ENCODE measurements around the gene TRANK1. TPM values are rescaled to one million over a fixed set of nuclear protein-coding genes. Genes with fewer than 3 reads are reported as not detected.
"Not testable (repeated sequence)": the region's sequence is repeated elsewhere in the genome, so short reads cannot be mapped to it uniquely, and the experiment has no call there.

The TRANK1 gene
- total RNA-seq, 2 experiments from 2014 or later: 3.6 to 4.0 TPM

GRCh38 chr3:36926292-36926897 lies 18.5 kb downstream of the TRANK1 start:
- ChIA-PET POLR2A (no interaction called here), CTCF (no interaction called here)

- POLR2A ChIA-PET: no interaction called here
Observed at GRCh38 chr3:36924744-36925521, 19.9 kb downstream of the TRANK1 start.

GRCh38 chr3:36923981-36924743 lies 20.7 kb downstream of the TRANK1 start:
- CTCF ChIA-PET: interaction anchor here (1.2 to 1.8 kb wide), 3 partner anchors 18 to 55 kb away, joined by 3 to 4 read pairs (median 3); partner anchors contain the start of gene TRANK1
- POLR2A ChIA-PET: no interaction called here

More at GRCh38 chr3:36924744-36925521, 19.9 kb downstream of the TRANK1 start:
- CTCF ChIA-PET: interaction anchor here (1.4 kb wide), 1 partner anchor 19 kb away, joined by 3 read pairs; no protein-coding TSS in a partner anchor

GRCh38 chr3:36923523-36923943 lies 21.3 kb downstream of the TRANK1 start:
- ChIA-PET POLR2A (no interaction called here), CTCF (interaction anchor here (0.9 to 1.8 kb wide), 4 partner anchors 18 to 54 kb away, joined by 3 to 4 read pairs (median 3); partner anchors contain the start of gene TRANK1)

GRCh38 chr3:36920884-36921567 lies 23.8 kb downstream of the TRANK1 start:
- ChIA-PET CTCF (no interaction called here), POLR2A (no interaction called here)

GRCh38 chr3:36919439-36920160 lies 25.3 kb downstream of the TRANK1 start:
- ChIA-PET CTCF (interaction anchor here (0.5 kb wide), 1 partner anchor 21 kb away, joined by 3 read pairs; no protein-coding TSS in a partner anchor), POLR2A (no interaction called here)

- POLR2A ChIA-PET: no interaction called here
- CTCF ChIA-PET: interaction anchor here (1.2 kb wide), 1 partner anchor 41 kb away, joined by 3 read pairs; no protein-coding TSS in a partner anchor
Observed at GRCh38 chr3:36918050-36918449, 26.8 kb downstream of the TRANK1 start.

GRCh38 chr3:36911990-36912804 lies 32.7 kb downstream of the TRANK1 start:
- CTCF ChIA-PET: interaction anchor here (1.1 kb wide), 1 partner anchor 21 kb away, joined by 5 read pairs; no protein-coding TSS in a partner anchor
- POLR2A ChIA-PET: interaction anchor here (0.7 kb wide), 1 partner anchor 32 kb away, joined by 3 read pairs; no protein-coding TSS in a partner anchor

- CTCF ChIA-PET: no interaction called here
- POLR2A ChIA-PET: no interaction called here
Observed at GRCh38 chr3:36909666-36910065, 35.2 kb downstream of the TRANK1 start.

GRCh38 chr3:36909181-36909580 lies 35.7 kb downstream of the TRANK1 start:
- POLR2A ChIA-PET: no interaction called here
- CTCF ChIA-PET: no interaction called here

GRCh38 chr3:36908647-36909180 lies 36.1 kb downstream of the TRANK1 start:
- POLR2A ChIA-PET: interaction anchor here (4.0 kb wide), 1 partner anchor 84 kb away, joined by 13 read pairs; the partner anchor contains the start of genes EPM2AIP1 and MLH1

GRCh38 chr3:36907911-36908646 lies 36.8 kb downstream of the TRANK1 start:
- ChIA-PET POLR2A (interaction anchor here (4.0 kb wide), 1 partner anchor 85 kb away, joined by 13 read pairs; the partner anchor contains the start of genes EPM2AIP1 and MLH1), CTCF (interaction anchor here (0.7 kb wide), 1 partner anchor 11 kb away, joined by 5 read pairs; no protein-coding TSS in a partner anchor)

More at GRCh38 chr3:36908647-36909180, 36.1 kb downstream of the TRANK1 start:
- CTCF ChIA-PET: no interaction called here

- POLR2A ChIA-PET: interaction anchor here (4.0 kb wide), 1 partner anchor 86 kb away, joined by 13 read pairs; the partner anchor contains the start of genes EPM2AIP1 and MLH1
- CTCF ChIA-PET: interaction anchor here (1.1 kb wide), 2 partner anchors 16 to 18 kb away, joined by 3 read pairs; no protein-coding TSS in a partner anchor
Observed at GRCh38 chr3:36906504-36907149, 38.2 kb downstream of the TRANK1 start.

GRCh38 chr3:36905545-36905944 lies 39.3 kb downstream of the TRANK1 start:
- ChIA-PET POLR2A (interaction anchor here (4.0 kb wide), 1 partner anchor 87 kb away, joined by 13 read pairs; the partner anchor contains the start of genes EPM2AIP1 and MLH1), CTCF (interaction anchor here (0.7 to 1.3 kb wide), 5 partner anchors 11 to 54 kb away, joined by 3 read pairs; no protein-coding TSS in a partner anchor)

GRCh38 chr3:36904641-36905040 lies 40.2 kb downstream of the TRANK1 start:
- ChIA-PET POLR2A (interaction anchor here (4.0 kb wide), 1 partner anchor 88 kb away, joined by 13 read pairs; the partner anchor contains the start of genes EPM2AIP1 and MLH1), CTCF (interaction anchor here (1.3 kb wide), 2 partner anchors 15 to 55 kb away, joined by 3 read pairs; no protein-coding TSS in a partner anchor)

- CTCF ChIA-PET, POLR2A ChIA-PET: not testable (repeated sequence)
Observed at GRCh38 chr3:36904065-36904464, 40.8 kb downstream of the TRANK1 start.
